Esophagus squamous epithelium (tissue), 5 donors: ENCODE results near the gene ROR1. TPM values are rescaled to one million over a fixed set of nuclear protein-coding genes. Genes with fewer than 3 reads are reported as not detected.

ENCODE experiments used
- DNase-seq: peaks from one replicate; lab custom pipeline; 2025; lab: John Stamatoyannopoulos, UW
- H3K27ac ChIP-seq, 4 donors: fragments of 200-600 bp; sonication (generic); one replicate each; pipeline ENCODE4 v1.5.1; 2016 to 2019; ENCODE audit warnings: mild to moderate bottlenecking in 1 of 4
- H3K27me3 ChIP-seq, 4 donors: fragments of 200-600 bp; sonication (generic); 1 replicate in 3 of 4; 2 replicates in 1 of 4; pipeline versions ENCODE4 v1.5.1 to v1.6.0; 2017 to 2021; ENCODE audit warnings: antibody characterized with exemption in 1 of 4
- H3K36me3 ChIP-seq, 3 donors: fragments of 200-600 bp; sonication (generic); one replicate each; pipeline ENCODE4 v1.5.1; 2016 to 2019
- H3K4me1 ChIP-seq, 3 donors: fragments of 200-600 bp; sonication (generic); one replicate each; pipeline ENCODE4 v1.5.1; 2017 to 2019
- H3K4me3 ChIP-seq, 4 donors: fragments of 200-600 bp; sonication (generic); 1 replicate in 3 of 4; 2 replicates in 1 of 4; pipeline ENCODE4 v1.5.1; 2016 to 2019; ENCODE audit warnings: mild to moderate bottlenecking in 2 of 4, moderate library complexity in 1 of 4
- H3K9me3 ChIP-seq, 3 donors: fragments of 200-600 bp; sonication (generic); one replicate each; pipeline ENCODE4 v1.5.1; 2016 to 2019
- CTCF ChIP-seq, 6 experiments: fragments of 450-650 bp in 4 of 6; fragments of 200-600 bp in 2 of 6; sonication (generic) in 2 of 6; IDR thresholded peaks; one replicate each; pipeline ENCODE4 v1.5.1; 2016 to 2019; ENCODE audit warnings: antibody characterized with exemption in 6 of 6, mild to moderate bottlenecking in 4 of 6, moderate library complexity in 4 of 6
- POLR2A ChIP-seq, 4 donors: fragments of 450-650 bp; IDR thresholded peaks; one replicate each; pipeline ENCODE4 v1.6.1; 2017; ENCODE audit warnings: antibody characterized with exemption in 4 of 4, mild to moderate bottlenecking in 4 of 4, moderate library complexity in 3 of 4
- WGBS, 2 donors: methylation state at CpG; one replicate each; pipeline ENCODE4 v1.1.5; 2018; 5-methylcytosine and 5-hydroxymethylcytosine counted together
- intact Hi-C: fragments of 100-400 bp; cut with DNase I; formaldehyde crosslinking; loops from one replicate; pipeline ENCODE4 v1.15.0; 2022
- total RNA-seq, 4 donors: library from RNA; depleted of rRNA; stranded (reverse); fragments of >200 nt; gene quantifications; one replicate each; pipeline ENCODE4 v1.1.0, GENCODE V29; 2016
- donor health status: DM: yes; HTN: yes; CAD: no.

ROR1 gene
- total RNA-seq, 4 donors from 2014 or later = 6.6 to 15.3 (median 9.4) TPM

GRCh38 chr1:63967901-63968300, 194.1 kb downstream of the ROR1 start:
- H3K4me3 ChIP-seq = no peak overlapping the region
- peaks cover 0 to 12% (median 0%) of the 10 kb centered on the region in 3 donors for H3K4me1 ChIP-seq
- no peak overlapping the region for H3K27ac ChIP-seq
- no peaks in the 10 kb centered on the region for H3K27me3 ChIP-seq
- no peak for TF ChIP-seq CTCF (IDR thresholded peaks at IDR 0.05)
- no peak for TF ChIP-seq POLR2A (IDR thresholded peaks at IDR 0.05)
- no peaks in the 10 kb centered on the region for H3K9me3 ChIP-seq
- H3K36me3 ChIP-seq = no peaks in the 10 kb centered on the region
- intact Hi-C loops = no loop called here
- DNase-seq = no peak
- WGBS, 2 donors = 85 to 89% methylated on average over 3 of the region's 3 CpGs

GRCh38 chr1:63968663-63969440, 195.0 kb downstream of the ROR1 start:
- Histone ChIP-seq H3K9me3 (no peaks in the 10 kb centered on the region), H3K4me3 (no peak overlapping the region), H3K27me3 (no peaks in the 10 kb centered on the region), H3K4me1 (peaks cover 0 to 12% (median 0%) of the 10 kb centered on the region in 3 donors), H3K36me3 (no peaks in the 10 kb centered on the region), H3K27ac (no peak overlapping the region)
- no peak for DNase-seq
- intact Hi-C loops = no loop called here
- TF ChIP-seq POLR2A (IDR thresholded peaks at IDR 0.05) (no peak), CTCF (IDR thresholded peaks at IDR 0.05) (no peak)
- WGBS, 2 donors = 37 to 65% methylated on average over 3 of the region's 3 CpGs

GRCh38 chr1:63969441-63969901, 195.7 kb downstream of the ROR1 start:
- H3K27ac ChIP-seq = no peak overlapping the region
- WGBS, 2 donors = 74 to 80% methylated on average over 4 of the region's 4 CpGs
- no peak for DNase-seq
- intact Hi-C loops = no loop called here
- H3K27me3 ChIP-seq = no peaks in the 10 kb centered on the region
- no peaks in the 10 kb centered on the region for H3K9me3 ChIP-seq
- TF ChIP-seq POLR2A (IDR thresholded peaks at IDR 0.05) (no peak), CTCF (IDR thresholded peaks at IDR 0.05) (no peak)
- H3K36me3 ChIP-seq = no peaks in the 10 kb centered on the region
- H3K4me1 ChIP-seq = peaks cover 0 to 12% (median 0%) of the 10 kb centered on the region in 3 donors
- no peak overlapping the region for H3K4me3 ChIP-seq

GRCh38 chr1:63971557-63971956, 197.7 kb downstream of the ROR1 start:
- H3K27ac ChIP-seq = no peak overlapping the region
- H3K4me3 ChIP-seq = no peak overlapping the region
- H3K27me3 ChIP-seq = no peaks in the 10 kb centered on the region
- TF ChIP-seq POLR2A (IDR thresholded peaks at IDR 0.05) = no peak
- no peak for TF ChIP-seq CTCF (IDR thresholded peaks at IDR 0.05)
- DNase-seq = no peak
- H3K4me1 ChIP-seq = peaks cover 0 to 12% (median 0%) of the 10 kb centered on the region in 3 donors
- H3K9me3 ChIP-seq = no peaks in the 10 kb centered on the region
- intact Hi-C loops = no loop called here
- H3K36me3 ChIP-seq = no peaks in the 10 kb centered on the region
- 36 to 51% methylated on average over 2 to 3 of the region's 3 CpGs for WGBS, 2 donors

GRCh38 chr1:63973005-63973419, 199.2 kb downstream of the ROR1 start:
- TF ChIP-seq CTCF (IDR thresholded peaks at IDR 0.05) = no peak
- no peak for TF ChIP-seq POLR2A (IDR thresholded peaks at IDR 0.05)
- intact Hi-C loops = no loop called here

More at GRCh38 chr1:63973005-63973419, 199.2 kb downstream of the ROR1 start:
- H3K36me3 ChIP-seq = no peaks in the 10 kb centered on the region
- peaks cover 0 to 12% (median 0%) of the 10 kb centered on the region in 3 donors for H3K4me1 ChIP-seq
- no peaks in the 10 kb centered on the region for H3K27me3 ChIP-seq
- no peak overlapping the region for H3K4me3 ChIP-seq
- whole genome bisulfite sequencing, 2 donors = 74 to 97% methylated on average over 5 to 6 of the region's 7 CpGs
- H3K27ac ChIP-seq = no peak overlapping the region
- H3K9me3 ChIP-seq = no peaks in the 10 kb centered on the region
- DNase-seq = no peak
